Kidney (tissue), 14 donors: ENCODE results near the gene TUBB4A. TPM values are rescaled to one million over a fixed set of nuclear protein-coding genes. Genes with fewer than 3 reads are reported as not detected.

ENCODE experiments used
- DNase-seq, 5 donors: peaks; one replicate each; pipeline ENCODE4 v3.0.0-alpha.2; 2013 to 2020
- FAIRE-seq: peaks from 2 replicates; lab custom pipeline; 2012; peaks lifted over from hg19 to GRCh38; lab: Jason Lieb, UNC
- H3K27ac ChIP-seq, 2 donors: one replicate each; pipeline ENCODE4 v1.7.0; 2013; ENCODE audit warnings: low read depth in 2 of 2, low read length in 2 of 2, inconsistent platforms in 1 of 2
- H3K27me3 ChIP-seq: one replicate; pipeline ENCODE4 v1.7.1; 2013; ENCODE audit warnings: low read length, inconsistent platforms; ENCODE audit not compliant: control insufficient read depth, insufficient read depth
- H3K36me3 ChIP-seq, 3 donors: one replicate each; pipeline versions ENCODE4 v1.7.0 to v1.7.1; 2013; ENCODE audit warnings: low read length in 3 of 3, control low read depth in 1 of 3, inconsistent platforms in 1 of 3; ENCODE audit not compliant: insufficient read depth in 3 of 3, control insufficient read depth in 2 of 3
- H3K4me1 ChIP-seq, 3 donors: one replicate each; pipeline versions ENCODE4 v1.7.0 to v1.7.1; 2013; ENCODE audit warnings: low read length in 3 of 3, inconsistent platforms in 1 of 3, low read depth in 1 of 3; ENCODE audit not compliant: control insufficient read depth in 2 of 3, insufficient read depth in 2 of 3
- H3K4me3 ChIP-seq, 3 donors: one replicate each; pipeline versions ENCODE4 v1.7.0 to v1.8.1; 2013; ENCODE audit warnings: low read length in 3 of 3, control low read depth in 1 of 3, inconsistent platforms in 1 of 3
- H3K9ac ChIP-seq, 3 donors: one replicate each; pipeline versions ENCODE4 v1.7.0 to v1.7.1; 2013; ENCODE audit warnings: low read length in 3 of 3, control low read depth in 1 of 3, inconsistent platforms in 1 of 3
- H3K9me3 ChIP-seq, 3 donors: one replicate each; pipeline versions ENCODE4 v1.7.0 to v1.7.1; 2013; ENCODE audit warnings: low read length in 3 of 3, control low read depth in 1 of 3, inconsistent platforms in 1 of 3; ENCODE audit not compliant: control insufficient read depth in 2 of 3, insufficient read depth in 1 of 3
- CTCF ChIP-seq: IDR thresholded peaks from 3 replicates; pipeline ENCODE4 v1.5.1; 2012; ENCODE audit warnings: mild to moderate bottlenecking, moderate library complexity, borderline replicate concordance; ENCODE audit not compliant: insufficient read depth; ENCODE audit errors: extremely low read depth
- intact Hi-C: fragments of 100-400 bp; cut with DNase I; formaldehyde crosslinking; loops from one replicate; pipeline ENCODE4 v1.11.1; 2022
- polyA plus RNA-seq: library from polyadenylated mRNA; stranded (reverse); fragments of 350-450 nt; fragmentation: Illumina TruSeq; extraction: RNeasy Lipid Tissue Mini Kit (QIAGEN cat#74804); gene quantifications from one replicate; pipeline ENCODE4 v1.2.3, GENCODE V29; 2014; ENCODE audit warnings: low read depth, low replicate concordance; ENCODE audit not compliant: insufficient read depth
- total RNA-seq: library from RNA; stranded (reverse); fragmentation: NEBNext Ultra II Directional; extraction: Animal tissue kit (Norgen Biotek cat#: 25700); gene quantifications from one replicate; pipeline ENCODE4 v1.2.1, GENCODE V29; 2021
- donor health status: control.
- donor health status: control.
- donor health status: control.
- donor health status: control.
- donor health status: control.
- donor health status: DM: yes; HTN: yes; CAD: no.
- donor health status: Normal renal cell carcinoma (clear cell type).

TUBB4A gene
- total and polyA plus RNA-seq, 2 donors from 2014 or later, result 4.4 to 11.3 TPM

- FAIRE-seq (no peak), DNase-seq (no peak)
- Histone ChIP-seq H3K27ac (no peak overlapping the region), H3K27me3 (peaks cover 3% of the 10 kb centered on the region), H3K9ac (no peak overlapping the region), H3K4me1 (no peaks in the 10 kb centered on the region), H3K9me3 (no peaks in the 10 kb centered on the region), H3K36me3 (no peaks in the 10 kb centered on the region), H3K4me3 (no peak overlapping the region)
- intact Hi-C loops, result no loop called here
- no peak for TF ChIP-seq CTCF
Observed at GRCh38 chr19:6503407-6504201, 1.5 kb upstream of the TUBB4A start.

DNA sequence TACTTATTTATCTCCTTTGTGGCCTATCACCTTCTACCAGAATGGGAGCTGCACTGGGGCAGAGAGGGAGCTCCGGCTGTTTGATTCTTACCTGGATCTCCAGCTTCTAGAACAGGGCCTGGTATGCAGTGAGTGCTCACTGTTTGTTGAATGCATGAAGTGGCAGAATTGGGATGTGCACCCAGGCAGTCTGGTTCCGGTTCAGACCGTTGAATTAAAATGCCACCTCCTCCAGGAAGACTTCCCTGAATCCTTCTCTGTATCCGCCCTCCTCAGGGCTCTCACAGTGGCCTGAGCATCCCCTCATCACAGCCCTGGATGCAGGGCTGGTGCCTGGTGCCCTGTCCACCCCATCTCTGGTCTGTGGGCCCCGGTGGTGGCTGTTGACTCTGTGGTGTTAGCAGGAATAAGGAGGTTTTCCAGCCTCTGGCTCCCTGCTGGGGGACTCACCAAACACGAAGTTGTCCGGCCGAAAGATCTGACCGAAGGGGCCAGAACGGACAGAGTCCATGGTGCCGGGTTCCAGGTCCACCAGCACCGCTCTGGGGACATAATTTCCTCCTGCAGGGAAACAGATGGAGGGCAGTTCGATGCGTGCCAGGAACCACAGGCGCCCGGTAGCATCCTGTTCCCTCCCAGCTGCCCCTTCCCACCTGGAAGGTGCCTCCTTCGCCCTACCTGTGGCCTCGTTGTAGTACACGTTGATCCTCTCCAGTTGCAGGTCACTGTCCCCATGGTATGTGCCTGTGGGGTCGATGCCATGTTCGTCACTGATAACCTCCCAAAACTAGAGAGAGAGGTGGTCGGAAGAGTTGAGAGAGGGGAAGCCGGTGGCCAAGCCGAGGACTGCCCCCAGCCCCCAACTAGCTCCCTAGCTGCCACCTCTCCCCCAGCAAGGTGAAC lies 1.0 kb downstream of the TUBB4A start:
- Histone ChIP-seq H3K27ac (no peak overlapping the region), H3K27me3 (peaks cover 3% of the 10 kb centered on the region), H3K9me3 (no peaks in the 10 kb centered on the region), H3K36me3 (no peaks in the 10 kb centered on the region), H3K4me3 (peak overlapping the region in 2 of 3 donors; percentile 26 to 43), H3K9ac (no peak overlapping the region), H3K4me1 (no peaks in the 10 kb centered on the region)
- no peak for FAIRE-seq
- intact Hi-C loops, result no loop called here
- TF ChIP-seq CTCF, result no peak
- no peak for DNase-seq

DNA sequence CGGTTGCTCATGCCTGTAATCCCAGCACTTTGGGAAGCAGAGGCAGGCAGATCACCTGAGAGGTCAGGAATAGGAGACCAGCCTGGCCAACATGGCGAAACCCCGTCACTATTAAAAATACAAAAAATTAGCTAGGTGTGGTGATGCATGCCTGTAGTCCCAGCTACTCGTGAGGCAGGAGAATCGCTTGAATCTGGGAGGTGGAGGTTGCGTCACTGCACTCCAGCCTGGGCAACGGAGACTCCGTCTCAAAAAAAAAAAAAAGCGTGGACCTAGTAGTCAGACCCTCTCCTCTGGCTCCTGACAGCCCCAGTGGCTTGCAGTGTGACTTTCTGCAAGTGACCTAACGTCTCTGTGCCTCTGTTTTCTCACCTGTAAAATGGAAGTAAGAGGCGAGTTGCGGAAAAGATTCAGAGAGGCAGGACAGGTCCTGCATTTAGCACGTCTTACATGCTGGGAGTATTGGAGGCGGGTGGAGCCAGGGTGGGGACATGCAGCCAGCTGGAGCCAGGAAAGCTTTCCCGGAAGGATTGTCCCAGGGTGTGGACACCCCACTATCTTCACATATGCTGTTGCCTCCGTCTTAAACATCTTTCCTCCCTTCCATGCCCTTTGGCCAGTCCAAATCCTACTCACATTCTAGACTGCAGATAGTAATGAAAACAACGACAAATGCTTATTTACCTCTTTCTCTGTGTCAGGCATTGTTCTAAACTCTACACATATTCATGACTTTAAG lies 2.9 kb downstream of the TUBB4A start:
- no peak for TF ChIP-seq CTCF
- H3K9ac ChIP-seq, result no peak overlapping the region
- no peak overlapping the region for H3K27ac ChIP-seq
- intact Hi-C loops, result no loop called here
- no peak overlapping the region for H3K4me3 ChIP-seq
- H3K36me3 ChIP-seq, result no peaks in the 10 kb centered on the region
- no peaks in the 10 kb centered on the region for H3K9me3 ChIP-seq
- no peak for FAIRE-seq
- DNase-seq, result no peak
- H3K4me1 ChIP-seq, result no peaks in the 10 kb centered on the region
- peaks cover 3% of the 10 kb centered on the region for H3K27me3 ChIP-seq
